Bronchus fibroblast of lung (primary cell): ENCODE data around the gene PRIM1. TPM values are rescaled to one million over a fixed set of nuclear protein-coding genes. Genes with fewer than 3 reads are reported as not detected.

Experiments
- total RNA-seq: library from RNA; depleted of rRNA; stranded (reverse); fragments of >200 nt; gene quantifications from 2 replicates; pipeline ENCODE4 v1.2.3, GENCODE V29; 2015

Gene PRIM1
- total RNA-seq, result 19.3 and 20.0 TPM in 2 replicates

GRCh38 chr12:56751712-56752598 is at the start of gene PRIM1:
PRIM1 (minus strand) TSS chr12:56752323; CDS start chr12:56752298, 25 bp downstream.

GRCh38 chr12:56724972-56725722 is 27.0 kb downstream of the PRIM1 start, which contains the start of gene NACA:
NACA (minus strand) TSS chr12:56725299; CDS start chr12:56724521, 778 bp downstream.

GRCh38 chr12:56688129-56688845 is 63.8 kb downstream of the PRIM1 start, which contains the start of gene PTGES3:
PTGES3 (minus strand) TSS chr12:56688284; CDS start chr12:56687999, 285 bp downstream.

Other genes starting within 250 kb of the PRIM1 start
- 12.2 and 12.6 TPM in 2 replicates for gene RBMS2, start 230.5 kb downstream of the PRIM1 start, total RNA-seq
- gene BAZ2A, start 122.0 kb downstream of the PRIM1 start, total RNA-seq, result 27.7 and 36.3 TPM in 2 replicates
- 585 and 663 TPM in 2 replicates for gene ATP5F1B, start 106.3 kb downstream of the PRIM1 start, total RNA-seq
- gene PTGES3, start 64.0 kb downstream of the PRIM1 start, total RNA-seq, result 100 and 110 TPM in 2 replicates
- gene NACA, start 27.0 kb downstream of the PRIM1 start, total RNA-seq, result 1,369 and 1,498 TPM in 2 replicates
- gene HSD17B6, start 11.0 kb upstream of the PRIM1 start, total RNA-seq, result 1.0 and 1.6 TPM in 2 replicates
- not detected in 2 replicates for gene SDR9C7, start 182.1 kb upstream of the PRIM1 start, total RNA-seq
- gene RDH16, start 205.3 kb upstream of the PRIM1 start, total RNA-seq, result under 0.01 TPM in 1 of 2 replicates, not detected in the other